HG02763 (cell line): Measurements from ENCODE around the gene FAM98B.
"Not testable (repeated sequence)": the region's sequence is repeated elsewhere in the genome, so short reads cannot be mapped to it uniquely, and the experiment has no call there.

Experiments used
- ATAC-seq: cut with Tn5 transposase; IDR thresholded peaks from one replicate; pipeline ENCODE4 v1.9.1; 2021; ENCODE audit warnings: mild to moderate bottlenecking, moderate library complexity; ENCODE audit not compliant: unreplicated experiment

The FAM98B gene

DNA sequence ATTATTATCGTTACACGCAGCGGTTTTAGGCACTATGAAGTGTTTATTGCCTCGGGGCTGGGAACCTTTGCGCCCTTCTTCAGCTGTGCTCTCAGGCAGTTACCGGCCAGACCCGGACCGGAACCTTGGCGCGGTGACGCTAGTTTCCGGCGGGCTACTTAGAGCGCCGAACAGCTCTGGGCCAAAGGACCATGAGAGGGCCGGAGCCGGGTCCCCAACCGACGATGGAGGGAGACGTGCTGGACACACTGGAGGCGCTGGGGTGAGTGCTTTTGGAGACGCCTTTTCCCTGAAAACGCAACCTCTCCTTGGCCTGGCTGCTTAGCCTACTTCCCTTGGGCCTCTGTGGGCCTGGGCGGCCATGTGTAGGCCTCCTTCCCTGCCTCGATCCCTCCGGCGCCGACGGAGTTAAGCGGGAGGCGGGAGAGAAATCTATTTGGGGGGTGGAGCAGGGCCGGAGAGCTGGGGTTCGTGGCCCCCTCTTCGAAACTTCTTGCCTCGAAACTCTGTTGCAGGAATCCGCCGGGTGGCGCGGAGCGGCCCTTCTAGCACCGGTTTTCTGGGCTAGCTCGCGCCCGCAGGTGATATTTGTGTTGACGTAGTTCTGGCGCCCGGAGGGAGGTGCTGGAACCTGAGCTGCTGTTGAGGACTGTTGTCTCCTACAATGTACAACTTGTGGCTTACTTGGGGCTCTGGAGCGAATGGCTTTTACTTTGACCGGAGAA, at the start of gene FAM98B:
Gene FAM98B, plus strand, starts transcription at position 157 of the 725 bp plus-strand sequence. Its CDS starts 35 bp downstream, at position 192.
- peak; percentile 93 for ATAC-seq

DNA sequence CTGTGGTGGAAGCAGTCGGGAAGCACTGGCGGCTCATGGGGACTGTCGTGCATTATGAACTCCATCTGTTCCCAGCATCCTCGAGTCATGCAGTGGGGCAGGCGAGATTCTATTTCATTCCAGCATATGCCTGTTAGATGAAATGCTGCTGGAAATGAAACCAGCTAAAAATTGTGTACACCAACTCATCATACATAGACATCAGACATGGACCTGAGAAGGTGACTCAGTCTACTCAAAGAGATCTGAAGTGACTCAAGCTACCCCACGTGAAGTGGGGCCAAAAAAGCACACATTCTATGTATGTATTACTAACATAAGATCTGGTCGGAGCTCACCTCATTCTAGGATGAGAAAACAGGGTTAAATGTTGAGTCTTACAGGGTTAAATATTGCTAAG, 47.5 kb upstream of the FAM98B start:
- ATAC-seq, result no peak

DNA sequence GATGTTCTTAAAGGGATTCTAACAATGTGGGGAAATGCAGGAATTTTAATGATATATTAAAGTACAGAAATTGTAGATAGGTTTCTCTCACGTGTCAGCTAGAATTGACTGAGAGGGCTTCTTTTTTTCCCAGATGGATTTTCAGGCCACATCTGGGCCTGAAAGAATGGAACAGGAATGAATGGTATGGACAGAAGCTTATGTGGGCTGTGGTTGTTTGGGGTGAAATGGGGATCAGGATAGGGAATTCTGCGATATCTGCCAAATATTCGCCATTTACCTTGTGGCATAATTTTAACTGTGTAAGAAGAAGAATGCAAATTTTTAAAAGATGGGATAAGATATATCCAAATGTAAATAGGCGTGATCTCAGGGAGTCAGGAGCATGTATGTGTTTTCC, 45.4 kb upstream of the FAM98B start:
- ATAC-seq, result no peak

DNA sequence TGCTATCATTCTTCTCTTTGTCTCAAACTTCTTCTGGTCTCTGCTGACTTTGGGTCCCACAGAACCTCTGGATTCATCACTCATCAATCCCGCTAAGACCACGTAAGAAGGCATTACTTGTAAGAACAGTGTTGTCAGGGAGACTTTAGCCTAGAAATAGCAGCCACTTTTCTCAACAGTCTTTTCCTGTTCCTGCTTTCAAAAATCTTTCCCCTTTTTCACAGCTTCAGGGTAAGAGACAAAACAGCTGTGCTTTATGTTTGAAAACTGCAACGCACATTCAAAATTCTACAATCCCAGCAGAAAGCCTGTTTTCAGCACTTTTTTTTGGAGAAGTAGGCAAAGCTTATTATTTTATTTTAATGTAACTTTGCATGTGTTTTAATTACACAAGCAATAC, 42.0 kb upstream of the FAM98B start:
- no peak for ATAC-seq

DNA sequence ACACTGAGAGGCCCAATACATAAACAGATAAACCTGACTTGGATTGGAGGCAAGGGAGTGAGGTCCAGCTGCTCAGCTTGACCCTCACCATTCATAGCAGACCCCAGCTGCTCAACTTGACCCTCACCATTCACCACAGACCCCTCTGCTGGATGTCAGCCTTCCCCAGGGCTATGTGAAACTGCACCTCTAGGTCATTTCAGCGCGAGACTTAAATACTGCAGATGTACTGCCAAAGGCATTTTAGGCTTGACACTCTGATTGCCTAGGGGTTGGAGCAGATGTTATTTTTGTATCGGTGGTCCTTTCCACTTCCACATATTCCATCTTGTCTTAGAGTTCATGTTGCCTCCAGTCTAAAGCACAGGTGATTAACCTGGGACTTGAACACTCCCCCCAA, 41.5 kb upstream of the FAM98B start:
- ATAC-seq, result no peak

DNA sequence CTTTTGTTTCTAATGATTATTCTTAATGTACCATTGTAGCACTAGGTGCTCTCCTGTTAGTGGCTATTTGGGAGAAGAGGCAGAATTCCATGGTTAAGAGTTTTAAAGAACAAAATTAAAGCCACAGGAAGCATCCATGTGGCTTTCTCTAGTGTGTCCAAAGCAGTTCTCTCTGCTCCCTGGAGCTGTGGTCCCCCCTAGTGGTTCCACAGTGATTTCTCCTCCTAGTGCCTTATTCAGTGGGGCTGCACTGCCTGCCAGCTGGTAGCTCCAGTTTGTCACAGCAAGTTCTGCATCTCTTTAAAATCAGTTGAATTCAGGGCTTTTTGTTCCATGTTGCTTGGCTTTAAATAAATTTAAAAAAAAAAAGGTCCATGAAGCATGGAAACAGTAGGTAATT, 39.6 kb upstream of the FAM98B start:
- ATAC-seq, result no peak

DNA sequence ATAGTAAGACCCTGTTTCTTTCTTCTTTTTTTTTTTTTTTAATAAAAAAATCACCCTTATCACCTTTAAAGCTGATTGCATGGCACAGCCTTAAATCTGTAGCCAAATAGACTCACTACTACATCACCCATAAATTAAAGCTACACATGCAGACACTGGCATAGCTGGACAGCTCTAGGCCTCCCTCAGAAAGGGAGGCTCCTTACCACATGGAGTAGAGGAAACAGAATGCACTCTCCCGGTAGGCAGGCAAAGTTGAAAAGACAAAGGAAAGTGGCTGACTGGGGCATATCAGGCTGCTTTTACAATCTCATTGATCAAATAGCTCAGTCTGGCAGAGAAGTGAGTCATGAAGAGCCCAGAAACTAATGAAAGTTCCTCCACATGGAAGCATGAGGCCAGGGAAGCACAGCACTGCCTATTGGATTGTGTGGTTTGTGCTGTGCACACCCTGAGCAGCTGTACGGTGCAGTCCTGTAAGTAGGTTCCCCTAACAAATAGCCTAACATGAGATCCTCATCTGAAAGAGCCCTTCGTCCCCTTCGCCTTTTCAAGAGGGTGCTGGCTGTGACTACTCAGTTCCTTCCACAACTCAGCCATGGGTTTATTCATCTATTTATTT, 32.7 kb upstream of the FAM98B start:
- ATAC-seq, result no peak

DNA sequence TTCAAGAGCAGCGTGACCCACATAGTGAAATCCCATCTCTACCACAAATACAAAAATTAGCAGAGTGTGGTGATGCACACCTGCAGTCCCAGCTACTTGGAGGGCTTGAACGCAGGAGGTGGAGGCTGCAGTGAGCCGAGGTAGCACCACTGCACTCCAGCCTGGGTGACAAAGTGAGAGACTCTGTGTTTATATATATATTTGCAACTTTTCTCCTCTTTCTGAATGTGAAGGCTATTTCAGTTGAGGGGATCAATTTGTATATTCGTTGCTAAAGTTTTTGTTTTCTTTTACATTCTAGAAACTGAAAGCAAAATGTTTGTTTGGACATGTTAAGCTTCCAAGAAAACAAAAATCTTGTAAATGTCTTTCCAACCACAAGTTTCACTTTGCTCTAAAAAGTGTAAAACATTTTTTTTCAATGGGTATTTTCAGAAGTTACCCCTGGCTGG, 29.8 kb upstream of the FAM98B start:
- peak; percentile 72 for ATAC-seq

DNA sequence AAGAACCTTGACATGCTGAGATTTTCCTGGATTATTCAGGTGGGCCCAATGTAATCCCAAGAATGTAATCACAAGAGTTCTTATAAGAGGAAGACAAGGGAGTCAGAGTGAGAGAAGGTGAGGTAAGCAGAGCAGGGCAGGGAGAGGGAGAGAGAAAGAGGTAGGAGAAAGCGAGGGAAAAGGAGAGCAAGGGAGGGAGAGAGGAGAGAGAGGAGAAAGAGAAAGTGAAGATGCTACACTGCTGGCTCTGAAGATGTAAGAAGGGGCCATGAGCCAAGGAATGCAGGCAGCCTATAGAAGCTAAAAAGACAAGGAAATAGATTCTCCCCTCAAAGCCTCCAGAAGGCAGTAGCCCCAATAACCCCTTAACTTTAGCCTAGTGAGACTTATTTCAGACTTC, 28.7 kb upstream of the FAM98B start:
- ATAC-seq, result no peak

DNA sequence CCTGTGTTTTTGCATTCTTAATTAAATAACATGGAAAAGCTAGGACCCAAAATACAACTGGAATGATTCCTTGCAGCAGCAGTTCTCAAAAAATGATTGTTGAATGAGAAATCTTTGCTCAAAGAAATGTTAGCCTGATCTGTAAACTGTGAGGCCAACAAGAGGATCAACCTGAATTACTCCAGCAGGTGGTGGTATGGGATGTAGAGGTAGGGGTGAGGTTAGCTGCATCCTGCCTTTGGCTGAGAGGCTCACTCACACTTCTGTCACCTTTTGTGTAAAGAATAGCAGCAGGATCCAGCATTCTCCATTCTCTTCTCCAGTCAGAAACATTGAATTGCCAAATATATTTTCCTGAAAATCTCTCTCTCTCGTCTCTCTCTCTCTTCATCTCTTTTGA, 26.5 kb upstream of the FAM98B start:
- ATAC-seq, result no peak

DNA sequence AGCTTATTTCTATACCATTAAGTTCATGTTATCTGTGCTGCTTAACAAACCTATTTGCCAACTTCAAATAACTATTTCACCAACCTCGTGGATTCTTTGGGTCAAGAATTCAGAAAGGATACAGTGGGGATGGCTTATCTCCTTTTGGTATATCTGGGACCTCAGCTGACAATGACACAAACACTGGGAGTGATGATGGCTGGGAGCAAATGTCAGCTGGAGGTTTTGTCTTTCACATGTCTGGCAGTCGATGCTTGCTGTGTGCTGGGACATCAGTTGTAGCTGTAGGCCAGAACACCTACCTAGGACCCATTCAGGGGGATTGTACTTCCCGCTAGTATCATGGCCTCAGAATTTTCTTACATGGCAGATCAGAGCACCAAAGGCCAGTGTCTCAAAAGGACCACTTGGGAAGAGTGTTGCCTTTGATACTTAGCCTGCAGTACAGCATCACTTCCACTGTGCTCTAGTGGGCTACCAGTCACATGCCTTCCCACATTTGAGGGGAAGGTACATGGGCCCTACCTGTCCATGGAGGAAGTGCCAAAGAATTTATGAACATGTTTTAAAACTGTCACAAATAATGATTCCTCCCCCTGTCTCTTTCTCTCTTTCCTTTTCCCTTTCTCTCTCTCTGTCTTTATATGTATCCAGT, 23.7 kb upstream of the FAM98B start:
- no peak for ATAC-seq

DNA sequence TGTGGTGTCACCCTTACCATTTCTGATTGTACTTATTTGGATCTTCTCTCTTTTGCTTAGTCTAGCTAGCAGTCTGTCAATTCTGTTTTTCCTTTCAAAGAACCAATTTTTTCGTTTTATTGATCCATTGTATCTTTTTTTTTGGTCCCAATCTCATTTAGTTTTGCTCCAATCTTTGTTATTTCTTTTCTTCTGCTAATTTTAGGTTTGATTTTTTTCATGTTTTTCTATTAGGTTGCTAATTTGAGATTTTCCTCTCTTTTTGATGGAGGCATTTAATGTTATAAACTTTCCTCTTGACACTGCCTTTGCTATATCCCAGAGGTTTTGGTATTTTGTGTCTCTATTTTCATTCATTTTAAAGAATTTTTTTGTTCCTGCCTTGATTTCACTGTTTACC, 16.9 kb upstream of the FAM98B start:
- ATAC-seq, result no peak

DNA sequence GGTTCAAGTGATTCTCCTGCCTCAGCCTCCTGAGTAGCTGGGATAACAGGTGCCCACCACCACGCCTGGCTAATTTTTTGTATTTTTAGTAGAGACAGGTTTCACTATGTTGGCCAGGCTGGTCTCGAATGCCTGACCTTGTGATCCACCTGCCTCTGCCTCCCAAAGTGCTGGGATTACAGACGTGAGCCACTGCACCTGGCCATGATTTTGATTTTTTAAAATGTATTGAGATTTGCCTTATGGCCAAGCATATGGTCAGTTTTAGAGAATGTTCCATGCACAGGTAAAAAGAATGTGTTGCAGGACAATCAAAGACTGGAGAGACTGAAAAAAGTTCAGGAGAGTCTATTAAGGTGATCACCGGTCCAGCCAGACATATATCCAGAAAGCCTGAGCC, 16.3 kb upstream of the FAM98B start:
- not testable (repeated sequence) for ATAC-seq

DNA sequence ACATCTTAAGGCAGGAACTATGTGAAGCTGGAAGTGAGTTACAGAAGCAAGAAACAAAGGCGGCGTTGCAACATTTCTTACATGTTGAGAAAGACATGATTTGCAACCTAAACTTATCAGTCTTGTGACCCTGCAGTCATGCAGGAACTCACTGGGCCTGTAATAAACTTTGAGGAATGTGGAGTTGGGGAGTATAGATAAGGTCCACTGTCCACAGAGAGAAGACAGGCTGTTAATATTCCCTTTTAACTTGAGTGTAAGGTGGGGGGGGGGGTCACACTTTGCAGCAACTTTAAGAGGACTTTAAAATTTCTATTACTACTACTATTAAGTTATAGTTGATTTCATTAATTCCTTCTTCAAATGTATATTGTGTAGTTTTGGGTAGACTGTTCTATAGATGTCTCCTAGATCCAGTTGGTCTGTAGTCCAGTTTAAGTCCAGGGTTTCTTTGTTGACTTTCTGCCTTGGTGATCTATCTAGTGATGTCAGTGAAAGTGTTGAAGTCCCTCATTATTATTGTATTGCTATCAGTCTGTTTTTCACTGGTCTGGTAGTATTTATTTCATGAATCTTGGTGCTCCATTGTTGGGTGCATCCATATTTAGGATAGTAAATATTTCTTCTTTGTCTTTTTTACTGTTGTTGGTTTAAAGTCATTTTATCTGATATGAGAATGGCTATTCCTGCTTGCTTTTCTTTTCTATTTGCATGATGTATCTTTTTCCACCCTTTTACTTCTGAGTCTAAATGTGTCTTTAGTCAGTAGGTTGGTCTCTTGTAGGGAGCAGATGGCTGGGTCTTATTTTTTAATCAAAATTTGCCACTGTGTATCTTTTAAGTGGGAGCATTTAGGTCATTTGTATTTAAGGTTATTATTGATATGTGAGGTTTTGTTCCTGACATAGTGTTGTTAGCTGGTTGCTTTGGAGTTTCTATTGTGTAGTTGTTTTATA, 15.6 kb upstream of the FAM98B start:
- ATAC-seq, result no peak

DNA sequence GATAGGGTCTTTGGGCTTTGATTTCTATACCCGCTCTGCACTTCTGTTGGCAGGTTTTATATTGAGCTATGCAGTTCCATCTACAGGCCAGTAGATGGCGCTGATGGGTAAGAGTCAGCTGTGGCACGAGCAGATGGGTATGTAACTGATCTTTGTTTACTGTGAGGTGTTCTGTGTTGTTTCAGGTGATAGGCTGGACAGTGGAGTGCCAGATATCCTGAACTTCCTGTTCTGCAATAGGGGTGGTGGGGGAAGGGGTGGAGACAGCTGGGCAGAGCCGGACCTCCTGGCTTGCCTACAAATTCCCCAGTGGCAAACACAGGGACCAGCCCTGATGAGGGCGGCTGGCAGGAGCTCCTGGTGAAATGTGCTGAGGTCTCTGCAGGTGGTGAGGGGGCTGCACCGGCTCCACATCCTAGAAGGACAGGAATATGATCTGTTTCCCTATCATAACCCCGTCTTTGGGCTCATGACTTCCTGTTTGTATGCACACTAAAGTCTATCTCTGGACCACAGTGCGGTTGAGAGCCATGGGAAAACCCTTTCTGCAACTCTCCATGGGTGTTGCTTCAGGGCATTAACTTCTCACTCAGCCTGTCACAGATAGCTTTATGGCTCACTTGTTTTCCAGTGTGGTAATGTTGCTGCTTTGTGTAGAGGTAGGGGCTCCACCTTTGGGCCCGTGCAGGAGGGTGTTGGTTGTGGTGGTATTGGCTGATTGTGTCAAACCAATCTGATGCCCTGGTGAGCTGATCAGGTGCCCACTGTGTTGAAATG, 13.4 kb upstream of the FAM98B start:
- ATAC-seq, result no peak

DNA sequence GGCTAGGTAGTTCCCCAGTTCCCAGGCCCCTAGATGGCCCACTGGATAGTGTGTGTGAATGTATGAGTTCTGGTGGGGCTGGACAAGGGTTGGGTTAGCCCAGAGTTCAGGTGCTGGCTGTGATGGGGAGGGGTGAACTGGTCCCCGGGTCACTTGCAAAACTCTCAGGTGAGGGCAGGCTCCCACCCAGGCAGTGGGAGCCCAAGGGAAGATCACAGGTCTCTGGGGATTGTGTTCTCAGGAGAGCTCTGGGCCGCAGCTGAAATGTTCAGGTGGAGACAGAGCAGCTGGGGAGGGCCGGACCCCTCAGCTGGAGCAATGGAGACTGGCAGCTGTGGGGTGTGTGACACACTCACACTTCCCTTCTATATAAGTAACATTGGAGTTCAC, 12.8 kb upstream of the FAM98B start:
- no peak for ATAC-seq

DNA sequence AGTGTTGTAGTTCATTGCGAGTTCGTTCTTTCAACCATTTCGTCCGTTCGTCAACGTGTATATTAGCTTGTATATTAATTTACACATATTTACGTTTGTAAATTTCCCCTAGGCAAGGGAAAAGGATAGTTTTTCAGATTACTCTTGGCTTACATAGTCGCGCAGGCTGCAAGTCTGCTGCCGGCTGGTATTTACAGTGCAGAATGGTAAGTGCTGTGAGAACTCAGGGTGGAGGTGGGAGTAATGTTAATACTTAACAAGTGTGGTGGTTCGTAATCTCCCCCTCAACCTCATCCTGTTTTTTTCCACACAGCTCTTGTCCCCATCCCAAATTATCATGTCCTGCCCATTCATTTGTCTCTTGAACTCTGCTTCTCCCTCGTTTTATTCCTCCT, 766 bp downstream of the FAM98B start:
- ATAC-seq, result no peak

DNA sequence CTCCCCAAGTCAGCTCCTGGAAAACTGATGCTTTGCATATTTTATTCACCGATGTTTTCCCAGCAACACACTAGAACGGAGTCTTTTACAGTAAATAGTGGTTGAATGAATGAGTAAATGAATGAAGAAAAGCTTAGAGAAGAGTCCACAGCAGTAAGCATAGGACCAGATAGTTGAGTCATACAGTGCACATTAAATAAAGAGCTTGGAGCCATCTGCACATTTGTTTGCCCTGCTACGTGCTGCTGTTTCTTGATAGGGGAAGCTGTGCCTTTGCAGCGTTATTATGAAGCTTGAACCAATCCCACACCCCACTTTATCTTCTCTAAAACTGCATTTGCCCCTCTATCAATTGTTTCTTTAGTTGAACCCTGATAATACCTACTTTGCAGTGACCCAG, 1.2 kb downstream of the FAM98B start:
- no peak for ATAC-seq

DNA sequence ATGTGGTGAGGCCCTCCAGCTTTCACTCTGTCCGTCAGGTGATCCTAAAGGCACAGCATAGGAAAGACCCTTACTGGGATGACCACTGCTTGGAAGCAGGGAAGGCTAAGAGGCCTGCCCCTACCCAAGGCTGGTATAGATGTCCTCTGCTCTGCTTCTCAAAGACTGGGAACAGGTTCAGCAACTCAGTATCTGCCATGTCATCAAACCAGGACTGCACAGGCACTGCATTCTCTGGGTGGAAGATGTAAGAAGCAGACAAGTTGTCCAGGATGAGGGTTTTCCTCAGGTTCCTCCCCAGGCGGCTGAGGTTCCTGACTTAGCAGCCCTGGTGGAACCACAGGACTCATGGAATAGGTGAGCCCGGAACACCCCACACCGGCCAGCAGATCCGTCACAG, 4.7 kb downstream of the FAM98B start:
- ATAC-seq, result no peak

DNA sequence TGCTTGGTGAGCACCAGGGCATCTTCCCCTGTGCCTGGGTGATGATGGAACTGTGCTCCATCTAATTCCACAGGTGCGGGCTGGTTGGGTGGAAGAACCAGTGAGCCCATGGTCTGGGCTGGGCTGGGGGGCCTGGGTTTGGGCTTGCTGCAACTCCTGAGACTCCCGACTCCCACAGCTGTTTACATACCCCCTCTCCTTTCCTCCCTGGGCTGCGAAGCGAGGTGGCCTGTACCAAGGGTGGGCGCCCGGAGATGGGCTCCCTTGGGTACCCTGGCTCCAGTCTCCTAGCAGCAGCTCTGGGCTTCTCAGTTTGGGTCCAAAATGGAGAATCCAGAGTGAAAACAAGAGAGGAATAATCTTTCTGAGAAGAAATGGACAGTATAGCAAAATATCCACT, 5.6 kb downstream of the FAM98B start:
- ATAC-seq, result no peak
